ENCODE data around the gene NOC3L.
"Not testable (repeated sequence)": the region's sequence is repeated elsewhere in the genome, so short reads cannot be mapped to it uniquely, and the experiment has no call there.

NOC3L gene, protein sequence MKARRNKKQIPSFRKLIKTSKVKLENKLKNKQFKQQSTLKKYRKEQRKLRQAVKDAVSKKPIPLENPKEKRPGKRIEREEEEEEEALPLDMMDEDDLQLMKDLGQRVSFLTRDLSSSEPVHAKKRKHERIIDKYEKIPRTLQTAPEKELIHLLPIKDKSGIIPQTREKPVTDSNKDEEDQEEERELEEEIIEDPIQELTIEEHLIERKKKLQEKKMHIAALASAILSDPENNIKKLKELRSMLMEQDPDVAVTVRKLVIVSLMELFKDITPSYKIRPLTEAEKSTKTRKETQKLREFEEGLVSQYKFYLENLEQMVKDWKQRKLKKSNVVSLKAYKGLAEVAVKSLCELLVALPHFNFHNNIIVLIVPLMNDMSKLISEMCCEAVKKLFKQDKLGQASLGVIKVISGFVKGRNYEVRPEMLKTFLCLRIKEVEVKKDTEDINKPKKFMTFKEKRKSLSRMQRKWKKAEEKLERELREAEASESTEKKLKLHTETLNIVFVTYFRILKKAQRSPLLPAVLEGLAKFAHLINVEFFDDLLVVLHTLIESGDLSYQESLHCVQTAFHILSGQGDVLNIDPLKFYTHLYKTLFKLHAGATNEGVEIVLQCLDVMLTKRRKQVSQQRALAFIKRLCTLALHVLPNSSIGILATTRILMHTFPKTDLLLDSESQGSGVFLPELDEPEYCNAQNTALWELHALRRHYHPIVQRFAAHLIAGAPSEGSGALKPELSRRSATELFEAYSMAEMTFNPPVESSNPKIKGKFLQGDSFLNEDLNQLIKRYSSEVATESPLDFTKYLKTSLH

DNA sequence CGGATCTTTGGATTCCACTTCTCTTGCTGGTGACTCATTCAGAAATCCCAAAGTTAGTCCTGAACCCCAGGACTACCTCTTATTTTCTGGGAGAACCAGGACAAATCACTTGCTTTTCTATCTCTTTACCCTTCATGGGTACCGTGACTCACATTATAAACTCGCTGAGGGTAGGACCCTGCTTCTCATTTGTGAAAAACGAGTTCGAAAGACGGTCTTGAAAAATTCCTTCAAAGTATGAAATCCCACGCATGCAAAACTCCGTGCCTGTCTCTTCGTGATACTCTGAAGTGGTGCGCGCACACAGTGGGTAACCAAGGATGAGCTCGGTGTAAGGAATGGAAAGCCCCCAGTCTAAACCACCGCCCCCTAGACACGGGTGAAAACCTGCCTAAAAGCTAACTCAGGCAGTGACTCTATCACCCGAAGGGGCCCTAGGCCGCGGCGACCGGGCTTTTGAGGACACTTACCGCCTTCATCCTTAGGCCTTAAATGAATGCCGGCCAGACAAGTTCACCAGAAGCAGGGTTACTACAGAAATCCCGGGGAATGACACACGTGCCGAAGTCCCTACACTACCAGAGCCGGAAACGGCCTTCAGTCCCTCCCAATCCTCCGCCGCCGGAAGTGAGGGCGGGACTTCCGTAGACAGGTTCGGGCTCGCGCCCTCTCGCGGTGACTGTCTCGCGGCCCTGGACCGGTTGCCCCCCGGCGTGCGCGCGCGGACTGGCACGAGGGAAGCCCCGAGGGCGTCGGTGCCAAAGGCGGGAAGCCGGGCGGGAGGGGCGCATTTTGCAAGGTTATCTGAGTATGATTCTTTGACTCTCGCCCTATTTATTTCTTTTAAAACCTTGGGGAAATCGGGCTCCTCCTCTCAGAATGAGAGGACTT lies at the start of gene NOC3L:
TSS of gene NOC3L (minus strand) at position 580 of the 891 bp plus-strand sequence. CDS start at position 479, 101 bp downstream.
- peak; percentile 98 for DNase-seq

- DNase-seq = no peak
These were observed 49.7 kb upstream of the NOC3L start for GRCh38 chr10:94412449-94412848.

- DNase-seq = no peak
These were observed 48.6 kb upstream of the NOC3L start for GRCh38 chr10:94411304-94411703.

- no peak for DNase-seq
These were observed 46.4 kb upstream of the NOC3L start for GRCh38 chr10:94409021-94409657.

DNA sequence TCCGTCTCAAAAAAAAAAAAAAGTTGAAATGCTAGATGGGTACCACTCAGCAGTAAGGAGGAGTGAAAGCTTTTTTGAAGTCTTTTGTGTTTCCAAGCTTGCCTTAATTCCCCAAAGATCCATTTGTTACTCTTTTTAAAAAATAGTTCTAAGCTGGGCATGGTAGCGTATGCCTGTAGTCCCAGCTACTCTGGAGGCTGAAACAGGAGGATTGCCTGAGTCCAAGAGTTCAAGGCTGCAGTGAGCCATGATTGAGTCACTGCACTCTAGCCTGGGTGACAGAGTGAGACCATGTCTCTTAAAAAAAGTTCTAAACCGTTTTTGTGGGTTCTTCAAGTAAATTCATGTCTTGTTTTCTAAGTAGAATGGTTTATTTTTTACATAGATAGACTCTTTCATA lies 44.9 kb upstream of the NOC3L start:
- no peak for DNase-seq

DNA sequence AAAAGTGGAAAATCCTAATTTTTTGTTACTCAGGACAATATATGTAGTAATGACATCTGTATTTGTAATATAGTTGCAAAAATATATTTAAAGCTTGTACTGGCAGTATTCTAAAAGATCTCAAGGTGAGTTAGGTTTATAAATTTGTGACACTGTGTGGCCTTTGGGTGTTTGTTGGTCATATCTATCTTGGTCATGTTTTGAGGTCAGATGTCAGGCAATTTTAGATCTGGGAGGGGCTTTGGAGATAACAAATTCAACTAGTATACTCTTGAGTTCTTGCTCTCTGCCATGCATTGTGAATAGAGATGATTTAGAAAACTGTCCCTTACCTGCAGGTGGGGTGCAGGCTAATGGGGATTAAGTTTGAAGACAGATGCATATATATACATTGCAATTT lies 42.7 kb upstream of the NOC3L start:
- no peak for DNase-seq

- peak; percentile 39 for DNase-seq
These were observed 40.9 kb upstream of the NOC3L start for GRCh38 chr10:94403380-94404213.

DNA sequence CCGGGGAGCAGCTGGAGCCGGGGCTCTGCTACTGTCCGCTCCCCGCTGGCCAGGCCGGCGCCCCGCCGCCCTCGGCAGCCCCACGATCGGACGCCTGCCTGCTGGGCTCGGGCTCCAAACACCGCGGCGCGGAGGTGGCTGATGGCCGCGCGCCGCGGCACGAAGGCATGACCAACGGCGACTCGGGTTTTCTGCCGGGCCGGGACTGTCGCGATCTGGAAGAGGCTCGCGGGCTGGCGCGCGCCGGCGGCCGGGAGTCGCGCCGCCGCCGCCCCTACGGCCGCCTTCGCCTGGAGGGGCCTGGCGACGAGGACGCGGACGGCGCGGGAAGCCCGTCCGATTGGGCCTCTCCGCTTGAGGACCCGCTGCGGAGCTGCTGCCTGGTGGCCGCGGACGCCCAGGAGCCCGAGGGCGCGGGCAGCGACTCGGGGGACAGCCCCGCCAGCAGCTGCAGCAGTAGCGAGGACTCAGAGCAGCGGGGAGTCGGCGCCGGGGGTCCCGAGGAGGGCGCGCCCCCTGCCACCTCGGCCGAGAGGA lies 40.2 kb upstream of the NOC3L start:
- no peak for DNase-seq

GRCh38 chr10:94402204-94402842 lies 39.6 kb upstream of the NOC3L start, which contains the start of gene TBC1D12:
Gene TBC1D12 (plus strand): TSS chr10:94402541. CDS start chr10:94402614, 73 bp downstream.
- peak; percentile 63 for DNase-seq

- no peak for DNase-seq
These were observed 36.0 kb upstream of the NOC3L start for GRCh38 chr10:94398762-94399161.

- DNase-seq = no peak
These were observed 35.0 kb upstream of the NOC3L start for GRCh38 chr10:94397549-94398370.

- DNase-seq = not testable (repeated sequence)
These were observed 29.4 kb upstream of the NOC3L start for GRCh38 chr10:94392117-94392516.

DNA sequence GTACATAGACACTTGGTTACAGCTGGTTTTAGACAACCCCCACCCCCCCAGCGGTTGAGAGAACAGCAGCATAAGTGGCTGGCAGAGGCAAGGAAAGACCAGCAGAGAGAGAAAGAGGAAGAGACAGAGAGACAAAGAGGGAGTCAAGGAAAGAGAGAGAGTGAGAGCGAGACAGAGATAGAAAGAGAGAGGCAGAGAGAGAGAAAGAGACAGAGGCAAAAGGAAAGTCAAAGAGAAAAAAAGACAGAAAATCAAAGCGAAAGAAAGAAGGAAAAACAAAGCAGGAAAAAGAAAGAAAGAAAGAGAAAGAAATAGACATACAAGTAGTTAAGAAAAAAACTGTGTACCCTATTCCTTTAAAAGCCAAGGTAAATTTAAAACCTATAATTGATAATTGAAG lies 23.0 kb upstream of the NOC3L start:
- not testable (repeated sequence) for DNase-seq

- no peak for DNase-seq
These were observed 20.8 kb upstream of the NOC3L start for GRCh38 chr10:94383530-94383929.

DNA sequence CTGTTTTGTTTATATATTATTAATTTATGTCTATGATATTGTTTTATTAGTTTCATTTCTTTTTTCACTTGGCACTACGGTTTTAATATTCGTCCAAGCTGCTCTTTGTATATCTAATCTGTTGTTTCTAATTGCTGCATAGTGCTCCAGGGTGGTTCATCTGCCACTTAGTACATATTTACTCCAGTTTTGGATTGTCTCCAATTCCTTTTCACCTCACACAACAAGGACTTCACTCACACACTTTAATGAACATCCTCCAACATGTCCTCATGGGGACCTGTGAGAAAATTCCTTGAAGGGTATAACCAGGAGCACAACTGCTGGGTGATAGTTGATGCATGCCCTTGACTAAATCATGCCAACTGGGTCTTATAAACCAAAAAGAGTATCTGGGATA lies 14.1 kb upstream of the NOC3L start:
- DNase-seq = no peak

DNA sequence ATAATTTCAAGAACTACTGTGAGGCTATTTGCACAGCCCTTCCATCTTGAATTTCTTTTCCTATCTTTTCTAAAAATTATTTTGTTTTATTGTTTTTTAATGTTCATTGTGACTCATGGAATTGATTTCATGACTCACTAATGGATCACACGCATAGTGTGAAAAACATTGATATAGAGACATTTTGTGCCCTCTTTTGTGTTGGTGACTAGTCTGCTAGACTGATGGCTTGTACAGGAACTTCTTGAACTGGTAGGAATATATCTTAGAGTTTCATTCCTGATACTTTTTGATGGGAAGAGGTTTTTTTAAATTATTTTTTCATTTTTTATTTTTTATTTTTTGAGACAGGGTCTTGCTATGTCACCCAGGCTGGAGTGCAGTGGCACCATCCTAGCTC lies 12.6 kb upstream of the NOC3L start:
- no peak for DNase-seq

GRCh38 chr10:94370501-94370900 lies 7.8 kb upstream of the NOC3L start:
- no peak for DNase-seq

DNA sequence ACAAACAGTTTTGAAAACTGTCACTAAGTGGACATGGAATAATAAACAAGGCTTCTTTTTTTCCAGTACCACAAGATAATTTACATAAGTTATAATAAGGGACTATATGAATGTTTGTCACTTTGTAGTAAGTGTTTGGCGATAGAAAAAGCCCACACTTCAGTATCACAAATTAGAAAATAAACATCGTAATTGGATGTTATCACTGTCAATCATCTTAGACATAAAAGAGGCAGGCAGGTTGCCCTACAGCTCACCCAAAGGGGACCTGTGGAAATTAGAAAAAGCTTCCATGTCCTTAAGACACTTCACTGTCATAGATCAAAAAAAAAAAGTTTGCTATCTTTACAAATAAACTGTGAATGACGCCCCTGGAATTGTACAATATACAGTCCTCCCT lies 3.6 kb upstream of the NOC3L start:
- no peak for DNase-seq

GRCh38 chr10:94364482-94364881 lies 1.7 kb upstream of the NOC3L start:
- no peak for DNase-seq

GRCh38 chr10:94363251-94363565 lies 469 bp upstream of the NOC3L start:
- no peak for DNase-seq

Measured in stimulated activated CD8-positive, alpha-beta memory T cell treated with anti-CD3 and anti-CD28 coated beads, Interleukin-4, amount 100 ng/mL, for 48 hours (primary cell).